ENCODE results near the gene ADCY1.
A peak's percentile ranks its signal among the peaks of the same experiment; 100 is the strongest.

The ADCY1 gene

DNA sequence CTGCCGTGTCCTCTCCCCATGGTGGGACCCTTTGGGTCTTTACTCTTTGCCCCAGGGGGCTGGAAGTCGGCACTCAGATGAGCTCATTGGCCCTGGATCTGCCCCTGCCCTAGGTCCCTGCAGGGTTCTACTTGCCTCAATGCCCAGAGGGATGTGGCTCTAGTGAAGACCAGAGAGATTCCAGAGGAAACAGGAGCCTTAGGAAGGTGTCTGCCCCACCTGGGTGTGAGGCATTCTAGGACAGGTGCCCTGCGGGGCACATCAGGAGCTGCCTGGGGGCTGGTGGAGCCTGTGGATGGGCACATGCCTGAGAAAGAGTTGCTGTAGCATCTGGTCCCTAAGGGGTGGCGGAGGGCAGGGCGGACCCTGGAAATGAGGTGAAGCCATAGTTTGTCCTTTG lies 128.6 kb downstream of the ADCY1 start:
- Mint-ChIP-seq H3K4me1 (no peaks in the 10 kb centered on the region), H3K27ac (no peak overlapping the region), H3K36me3 (no peaks in the 10 kb centered on the region), H3K9me3 (no peaks in the 10 kb centered on the region), H3K4me3 (no peak overlapping the region)
- ATAC-seq (no peak), DNase-seq (ENCODE audit: low spot score in 2 of 2) (no peak)

GRCh38 chr7:45703373-45703821 lies 129.2 kb downstream of the ADCY1 start:
- DNase-seq (ENCODE audit: low spot score in 2 of 2) (no peak), ATAC-seq (no peak)
- Mint-ChIP-seq H3K27ac (no peak overlapping the region), H3K9me3 (no peaks in the 10 kb centered on the region), H3K4me3 (no peak overlapping the region), H3K4me1 (no peaks in the 10 kb centered on the region), H3K36me3 (no peaks in the 10 kb centered on the region)

GRCh38 chr7:45703911-45704682 lies 129.9 kb downstream of the ADCY1 start:
- H3K36me3 Mint-ChIP-seq = no peaks in the 10 kb centered on the region
- H3K27ac Mint-ChIP-seq = no peak overlapping the region
- no peak for DNase-seq (ENCODE audit: low spot score in 2 of 2)
- no peak overlapping the region for H3K4me3 Mint-ChIP-seq
- ATAC-seq = no peak
- H3K4me1 Mint-ChIP-seq = no peaks in the 10 kb centered on the region
- H3K9me3 Mint-ChIP-seq = no peaks in the 10 kb centered on the region

GRCh38 chr7:45704683-45705016 lies 130.5 kb downstream of the ADCY1 start:
- no peaks in the 10 kb centered on the region for H3K9me3 Mint-ChIP-seq
- no peaks in the 10 kb centered on the region for H3K4me1 Mint-ChIP-seq
- DNase-seq (ENCODE audit: low spot score in 2 of 2) = no peak
- no peaks in the 10 kb centered on the region for H3K36me3 Mint-ChIP-seq
- no peak for ATAC-seq
- H3K27ac Mint-ChIP-seq = no peak overlapping the region
- H3K4me3 Mint-ChIP-seq = no peak overlapping the region

DNA sequence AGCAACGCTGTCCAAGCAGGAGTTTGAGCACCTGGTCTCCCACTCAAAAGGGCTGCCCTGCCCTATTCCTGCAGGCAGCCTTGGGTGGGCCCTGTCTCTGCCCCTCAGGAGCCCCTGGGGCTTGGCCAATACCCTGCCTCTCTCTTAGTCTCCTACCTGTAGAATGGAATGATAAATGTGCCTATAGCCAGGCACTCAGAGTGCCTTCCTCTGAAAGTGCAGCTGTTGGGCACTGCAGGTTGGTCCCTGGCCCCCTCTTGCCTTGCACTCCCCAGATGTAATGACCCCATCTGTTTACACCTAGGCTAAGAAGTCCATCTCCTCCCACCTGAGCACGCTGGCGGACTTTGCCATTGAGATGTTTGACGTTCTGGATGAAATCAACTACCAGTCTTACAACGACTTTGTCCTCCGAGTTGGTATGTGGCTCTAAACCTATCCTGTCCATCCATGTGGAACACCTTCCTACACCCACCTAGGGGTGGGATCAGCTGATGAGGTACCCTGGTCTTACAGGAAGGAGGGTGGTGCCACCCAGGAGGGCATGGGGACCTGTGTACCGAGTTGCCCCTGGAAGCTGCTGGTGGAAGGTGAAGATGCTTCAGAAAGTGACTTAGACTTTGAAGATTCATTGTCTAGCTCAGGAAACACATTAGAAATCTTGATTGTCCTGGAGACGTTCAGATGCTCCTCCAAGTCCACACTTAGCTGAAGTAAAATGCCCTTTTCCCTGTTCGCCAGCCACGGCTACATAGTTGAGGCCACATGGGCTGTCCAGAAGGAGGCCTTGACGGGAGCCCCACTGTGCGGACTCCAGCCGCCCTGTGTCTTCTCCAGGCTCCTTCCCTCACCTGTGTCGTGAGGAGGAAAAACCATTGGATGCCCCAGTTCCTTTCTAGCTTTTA lies 134.1 kb downstream of the ADCY1 start:
- Mint-ChIP-seq H3K9me3 (no peaks in the 10 kb centered on the region), H3K4me3 (no peak overlapping the region), H3K27ac (no peak overlapping the region), H3K36me3 (no peaks in the 10 kb centered on the region), H3K4me1 (no peaks in the 10 kb centered on the region)
- peak in 1 of 2 donors; percentile 46 for DNase-seq (ENCODE audit: low spot score in 2 of 2)
- no peak for ATAC-seq

DNA sequence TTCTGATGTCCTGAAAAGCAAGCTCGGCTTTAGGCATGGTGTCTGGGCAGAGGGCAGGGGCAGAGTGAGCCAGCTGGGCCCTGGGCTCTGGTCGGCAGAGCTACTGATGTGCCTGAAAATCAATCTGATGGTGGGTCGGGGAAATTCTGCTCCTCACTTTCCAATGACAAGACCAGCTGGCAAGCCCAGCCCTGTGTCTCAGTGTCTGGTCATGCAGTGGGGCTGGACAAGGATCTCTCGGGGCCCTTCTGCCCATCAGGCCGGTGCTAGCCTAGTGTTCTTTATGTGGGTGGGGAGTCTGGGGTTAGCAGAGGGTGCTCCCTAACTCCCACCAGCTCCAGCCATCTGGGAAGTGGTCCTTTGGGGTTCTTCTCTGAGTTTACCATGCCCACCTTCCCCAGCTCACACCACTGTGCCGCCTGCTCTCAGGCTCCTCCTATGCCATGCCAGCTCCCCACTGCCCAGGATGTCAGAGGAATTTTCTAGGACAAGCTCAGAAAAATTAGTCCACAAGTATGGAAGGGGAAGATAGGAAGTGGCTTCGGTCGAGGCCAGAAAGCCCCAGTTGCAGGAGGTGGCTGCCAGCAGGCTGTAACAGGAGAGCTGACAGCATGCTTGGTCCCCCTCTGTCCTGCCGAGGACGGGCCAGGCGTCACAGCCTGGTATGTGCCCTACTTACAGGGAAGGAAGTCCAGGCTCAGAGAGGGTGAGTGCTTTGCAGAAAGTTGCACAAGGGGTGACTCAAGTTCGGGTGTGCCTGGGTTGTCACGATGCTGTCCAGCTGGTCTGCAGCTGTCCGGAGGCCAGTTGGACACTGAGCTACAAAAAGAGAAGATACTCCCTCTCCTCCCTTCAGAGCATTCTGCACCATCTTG lies 135.2 kb downstream of the ADCY1 start:
- no peaks in the 10 kb centered on the region for H3K36me3 Mint-ChIP-seq
- H3K9me3 Mint-ChIP-seq = no peaks in the 10 kb centered on the region
- H3K27ac Mint-ChIP-seq = no peak overlapping the region
- no peaks in the 10 kb centered on the region for H3K4me1 Mint-ChIP-seq
- H3K4me3 Mint-ChIP-seq = no peak overlapping the region
- DNase-seq (ENCODE audit: low spot score in 2 of 2) (peak in 1 of 2 donors; percentile 38), ATAC-seq (no peak)

- Mint-ChIP-seq H3K4me1 (no peaks in the 10 kb centered on the region), H3K9me3 (no peaks in the 10 kb centered on the region), H3K27ac (no peak overlapping the region), H3K4me3 (no peak overlapping the region), H3K36me3 (no peaks in the 10 kb centered on the region)
- ATAC-seq (no peak), DNase-seq (ENCODE audit: low spot score in 2 of 2) (peak in 1 of 2 donors; percentile 48)
Measured at GRCh38 chr7:45710271-45711160, 136.3 kb downstream of the ADCY1 start.

DNA sequence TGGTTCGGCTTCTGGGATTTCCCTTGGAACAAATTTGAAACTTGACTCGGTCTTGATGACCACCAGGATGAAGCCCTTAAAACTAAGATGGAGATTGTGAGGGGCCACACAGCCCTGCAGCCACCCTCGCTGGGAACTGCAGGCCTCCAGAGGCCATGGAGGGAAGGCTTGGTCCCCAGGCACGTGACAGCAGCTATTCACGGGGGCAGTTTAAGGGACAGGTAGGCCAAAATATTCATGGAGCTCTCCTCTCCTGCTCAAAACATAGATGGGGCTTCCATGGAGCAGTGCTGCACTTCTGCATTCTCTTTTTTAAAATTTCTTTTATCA lies 137.0 kb downstream of the ADCY1 start:
- no peaks in the 10 kb centered on the region for H3K4me1 Mint-ChIP-seq
- no peaks in the 10 kb centered on the region for H3K9me3 Mint-ChIP-seq
- H3K36me3 Mint-ChIP-seq = no peaks in the 10 kb centered on the region
- H3K27ac Mint-ChIP-seq = no peak overlapping the region
- no peak for DNase-seq (ENCODE audit: low spot score in 2 of 2)
- H3K4me3 Mint-ChIP-seq = no peak overlapping the region
- ATAC-seq = no peak

- no peak overlapping the region for H3K4me3 Mint-ChIP-seq
- no peak overlapping the region for H3K27ac Mint-ChIP-seq
- no peaks in the 10 kb centered on the region for H3K4me1 Mint-ChIP-seq
- no peaks in the 10 kb centered on the region for H3K9me3 Mint-ChIP-seq
- DNase-seq (ENCODE audit: low spot score in 2 of 2) = peak in 1 of 2 donors; percentile 42
- no peak for ATAC-seq
- H3K36me3 Mint-ChIP-seq = no peaks in the 10 kb centered on the region
Measured at GRCh38 chr7:45712057-45712689, 138.0 kb downstream of the ADCY1 start.

DNA sequence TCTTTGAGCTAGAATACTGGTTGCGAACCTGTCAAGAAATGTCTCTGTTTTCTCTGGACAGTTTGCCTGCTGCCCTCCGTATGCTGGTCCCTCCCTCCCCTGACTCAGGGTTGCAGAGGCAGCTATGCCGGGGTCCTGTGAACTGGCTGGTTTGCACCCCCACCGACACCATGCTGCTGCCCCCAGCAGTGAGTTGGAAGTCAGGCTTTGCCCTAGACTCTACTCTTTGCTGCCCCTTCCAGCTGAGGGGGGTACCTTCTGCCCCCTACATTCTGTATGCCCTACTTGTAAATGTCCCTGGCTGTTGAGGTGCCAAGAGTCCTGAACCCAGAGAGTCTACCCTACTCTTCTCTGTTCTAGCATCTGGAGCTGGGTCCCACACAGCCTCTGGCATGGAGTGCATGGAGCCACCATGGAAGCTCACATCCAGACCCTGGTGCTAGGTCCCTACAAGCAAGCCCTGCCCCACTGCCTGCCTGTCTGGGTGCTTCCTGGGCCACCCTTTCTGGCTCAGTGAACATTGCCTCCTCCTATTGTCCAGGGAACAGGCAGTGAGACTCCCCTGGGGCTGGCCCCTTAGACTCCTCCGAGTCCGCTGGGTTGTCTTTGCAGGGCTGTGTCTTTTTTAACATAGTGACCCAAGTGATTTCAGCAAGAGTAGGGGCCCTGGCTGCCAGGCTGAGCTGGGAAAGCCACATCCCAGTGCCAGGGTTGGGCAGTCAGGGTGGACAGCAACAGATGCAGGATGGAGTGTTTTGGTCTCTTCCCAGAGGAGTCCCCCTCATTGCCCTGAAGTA lies 138.9 kb downstream of the ADCY1 start:
- Mint-ChIP-seq H3K9me3 (no peaks in the 10 kb centered on the region), H3K4me3 (no peak overlapping the region), H3K4me1 (no peaks in the 10 kb centered on the region), H3K27ac (no peak overlapping the region), H3K36me3 (no peaks in the 10 kb centered on the region)
- peak; percentile 2 for ATAC-seq
- peak in 1 of 2 donors; percentile 44 for DNase-seq (ENCODE audit: low spot score in 2 of 2)

- no peak for DNase-seq (ENCODE audit: low spot score in 2 of 2)
- no peak overlapping the region for H3K4me3 Mint-ChIP-seq
Measured at GRCh38 chr7:45713669-45714520, 139.7 kb downstream of the ADCY1 start.

GRCh38 chr7:45714521-45714820 lies 140.3 kb downstream of the ADCY1 start:
- H3K4me3 Mint-ChIP-seq = no peak overlapping the region
- no peak for DNase-seq (ENCODE audit: low spot score in 2 of 2)
- no peaks in the 10 kb centered on the region for H3K36me3 Mint-ChIP-seq
- ATAC-seq = no peak
- H3K9me3 Mint-ChIP-seq = no peaks in the 10 kb centered on the region
- H3K27ac Mint-ChIP-seq = no peak overlapping the region
- no peaks in the 10 kb centered on the region for H3K4me1 Mint-ChIP-seq

More at GRCh38 chr7:45713669-45714520, 139.7 kb downstream of the ADCY1 start:
- Mint-ChIP-seq H3K4me1 (no peaks in the 10 kb centered on the region), H3K27ac (no peak overlapping the region), H3K36me3 (no peaks in the 10 kb centered on the region), H3K9me3 (no peaks in the 10 kb centered on the region)
- peak; percentile 6 for ATAC-seq
